GM18511 (cell line): ENCODE data around the gene PSMD11.
"Not testable (repeated sequence)": the region's sequence is repeated elsewhere in the genome, so short reads cannot be mapped to it uniquely, and the experiment has no call there.

Source experiments
- ATAC-seq: cut with Tn5 transposase; IDR thresholded peaks from one replicate; pipeline ENCODE4 v1.9.1; 2021; ENCODE audit warnings: mild to moderate bottlenecking, moderate library complexity; ENCODE audit not compliant: unreplicated experiment

The PSMD11 gene

GRCh38 chr17:32444301-32445073 is at the start of gene PSMD11:
Gene PSMD11 (plus strand): TSS chr17:32444510. CDS start chr17:32444524, 14 bp downstream.
- peak; percentile 90 for ATAC-seq

- no peak for ATAC-seq
Observed at GRCh38 chr17:32396343-32396742, 48.0 kb upstream of the PSMD11 start.

GRCh38 chr17:32398946-32399345 is 45.4 kb upstream of the PSMD11 start:
- no peak for ATAC-seq

GRCh38 chr17:32410085-32410484 is 34.2 kb upstream of the PSMD11 start:
- not testable (repeated sequence) for ATAC-seq

- ATAC-seq, result no peak
Observed at GRCh38 chr17:32426894-32427293, 17.4 kb upstream of the PSMD11 start.

GRCh38 chr17:32429598-32429997 is 14.7 kb upstream of the PSMD11 start:
- no peak for ATAC-seq

- no peak for ATAC-seq
Observed at GRCh38 chr17:32440722-32441121, 3.6 kb upstream of the PSMD11 start.

- ATAC-seq, result no peak
Observed at GRCh38 chr17:32441886-32442285, 2.4 kb upstream of the PSMD11 start.

- no peak for ATAC-seq
Observed at GRCh38 chr17:32443827-32444300, 446 bp upstream of the PSMD11 start.

- ATAC-seq, result peak; percentile 26
Observed at GRCh38 chr17:32445074-32445415, 735 bp downstream of the PSMD11 start.

GRCh38 chr17:32445497-32445896 is 1.2 kb downstream of the PSMD11 start:
- no peak for ATAC-seq

- ATAC-seq, result no peak
Observed at GRCh38 chr17:32445971-32446370, 1.7 kb downstream of the PSMD11 start.

GRCh38 chr17:32446949-32447348 is 2.6 kb downstream of the PSMD11 start:
- ATAC-seq, result no peak

- no peak for ATAC-seq
Observed at GRCh38 chr17:32449963-32450362, 5.7 kb downstream of the PSMD11 start.

GRCh38 chr17:32450379-32450778 is 6.1 kb downstream of the PSMD11 start:
- ATAC-seq, result not testable (repeated sequence)

GRCh38 chr17:32451879-32452278 is 7.6 kb downstream of the PSMD11 start:
- ATAC-seq, result no peak

GRCh38 chr17:32452281-32452680 is 8.0 kb downstream of the PSMD11 start:
- no peak for ATAC-seq

GRCh38 chr17:32453370-32453769 is 9.1 kb downstream of the PSMD11 start:
- no peak for ATAC-seq

- no peak for ATAC-seq
Observed at GRCh38 chr17:32458371-32458770, 14.1 kb downstream of the PSMD11 start.

- ATAC-seq, result no peak
Observed at GRCh38 chr17:32460054-32460453, 15.7 kb downstream of the PSMD11 start.

- no peak for ATAC-seq
Observed at GRCh38 chr17:32461498-32461852, 17.2 kb downstream of the PSMD11 start.

GRCh38 chr17:32461853-32462617 is 17.7 kb downstream of the PSMD11 start:
- ATAC-seq, result no peak
